ENCODE results near the gene MRPS22.
A peak's percentile ranks its signal among the peaks of the same experiment; 100 is the strongest.

The MRPS22 gene

GRCh38 chr3:139343895-139344856 lies at the start of gene MRPS22:
Gene MRPS22, plus strand, starts transcription at chr3:139344020. Its CDS starts 7 bp downstream, at chr3:139344027.
- peak; percentile 78 for DNase-seq (ENCODE audit: low read depth)

DNA sequence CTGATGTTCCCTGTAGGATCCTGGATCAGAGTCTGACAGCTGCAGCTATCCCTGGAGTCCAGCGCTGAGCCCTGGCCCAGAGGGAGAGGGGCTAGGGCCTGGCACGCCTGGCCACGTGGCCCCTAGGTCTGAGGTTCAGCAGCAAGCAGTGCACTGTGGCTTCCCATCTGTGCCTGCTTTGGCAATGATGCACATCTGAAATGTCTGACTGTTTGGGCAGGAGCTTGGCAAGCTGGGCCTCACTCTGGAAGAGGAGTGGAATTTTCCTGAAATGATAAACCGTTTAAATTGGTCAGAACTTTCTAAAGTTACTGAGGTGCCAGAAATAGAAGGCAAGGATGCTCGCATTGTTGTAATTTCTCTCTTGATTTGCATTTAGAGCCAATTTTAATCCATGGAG lies 48.8 kb upstream of the MRPS22 start:
- no peak for DNase-seq (ENCODE audit: low read depth)

GRCh38 chr3:139296141-139296718 lies 47.6 kb upstream of the MRPS22 start:
- DNase-seq (ENCODE audit: low read depth), result no peak

DNA sequence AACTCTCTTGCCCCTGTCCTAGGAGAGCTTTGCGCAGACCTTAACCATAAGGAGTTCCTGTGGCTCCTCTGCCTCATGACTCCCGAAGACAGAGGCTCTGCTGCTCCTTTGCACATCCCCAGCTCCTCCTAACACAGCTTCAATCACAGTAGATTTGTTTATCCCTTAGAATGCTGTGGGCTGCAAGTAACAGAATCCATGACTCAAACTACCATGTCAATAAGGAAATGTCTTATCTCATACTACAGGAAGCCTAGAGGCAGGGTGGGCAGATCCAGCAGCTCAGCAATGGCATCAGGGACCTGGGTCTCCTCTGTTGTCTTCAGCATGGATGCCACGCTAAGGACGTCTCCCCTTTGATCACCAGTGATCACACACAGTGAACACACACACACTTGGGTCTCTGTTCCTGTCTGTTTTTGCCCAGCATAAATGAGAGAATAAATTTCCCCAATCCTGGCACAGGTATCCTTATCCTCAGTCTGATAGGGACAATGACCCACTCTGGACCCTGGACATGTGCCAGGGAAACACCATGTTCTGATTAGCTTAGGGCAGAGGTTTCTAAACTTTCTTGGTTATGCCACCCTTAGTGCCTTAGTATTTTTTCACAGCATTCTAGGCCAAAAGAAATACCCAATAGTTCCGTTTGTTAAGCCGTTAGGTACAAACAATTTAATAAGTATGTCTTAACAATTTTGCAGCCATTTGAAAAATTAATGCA lies 46.1 kb upstream of the MRPS22 start:
- DNase-seq (ENCODE audit: low read depth), result no peak

DNA sequence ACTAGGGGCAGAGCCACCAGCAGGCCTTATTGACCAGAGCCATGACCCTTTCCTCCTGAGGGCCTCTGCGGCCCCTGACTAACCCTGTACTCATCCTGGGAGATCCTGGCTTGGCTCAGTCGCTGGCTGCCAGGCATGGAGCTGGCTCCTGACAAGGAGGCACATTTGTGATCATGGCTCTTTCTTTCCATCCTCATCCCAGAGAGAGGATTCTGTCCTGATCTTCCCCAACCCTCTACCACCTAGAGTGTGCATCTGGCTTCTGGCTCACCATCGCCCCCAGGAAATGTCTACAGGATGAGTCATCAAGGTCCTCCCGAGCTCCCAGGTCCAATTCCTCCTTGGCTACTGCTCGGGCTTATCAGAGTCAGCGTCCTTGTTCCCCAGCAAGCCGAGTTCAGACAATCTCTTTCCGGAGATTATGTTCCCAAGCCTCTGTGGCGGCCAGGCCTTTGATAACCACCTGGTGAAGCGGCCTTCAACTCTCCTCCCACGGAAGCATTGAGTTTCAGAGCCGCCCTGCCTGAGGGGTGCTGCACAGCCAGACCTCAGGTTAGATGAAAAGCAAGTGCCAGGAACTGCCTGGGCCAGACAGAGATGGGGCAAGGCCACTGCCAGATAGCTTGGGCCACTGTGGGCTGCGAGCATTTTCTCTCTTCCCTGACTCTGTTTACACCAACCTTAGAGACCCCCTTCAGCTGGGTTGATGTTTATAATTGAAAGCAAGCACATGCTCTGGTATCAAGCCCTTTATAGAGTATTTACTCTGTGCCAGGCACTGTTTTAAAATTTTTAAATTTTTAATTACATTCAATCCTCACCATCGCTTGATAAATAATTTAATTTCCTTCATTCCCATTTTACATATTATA lies 44.3 kb upstream of the MRPS22 start:
- no peak for DNase-seq (ENCODE audit: low read depth)

- DNase-seq (ENCODE audit: low read depth), result no peak
These were observed 43.4 kb upstream of the MRPS22 start for GRCh38 chr3:139300416-139300815.

DNA sequence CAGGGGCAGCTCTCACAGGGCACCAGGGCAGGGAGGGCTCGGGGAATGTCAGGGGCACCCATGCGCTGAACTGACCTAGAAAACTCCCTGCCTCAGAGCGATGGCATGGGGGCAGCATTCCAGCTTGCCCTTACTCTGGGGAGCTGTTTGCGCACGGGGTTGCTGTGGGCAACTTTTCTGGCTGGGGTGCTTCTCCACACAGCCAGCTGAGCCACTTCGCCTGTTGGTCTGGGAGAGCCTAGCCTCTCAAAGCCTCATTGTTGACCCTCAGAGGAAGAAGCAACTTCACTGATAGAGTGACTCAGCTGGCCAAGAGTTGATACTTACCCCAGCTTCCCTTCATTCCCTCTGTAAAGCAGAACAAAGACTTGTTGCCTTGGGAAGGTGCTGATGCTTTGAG lies 42.6 kb upstream of the MRPS22 start:
- DNase-seq (ENCODE audit: low read depth), result no peak

GRCh38 chr3:139301654-139302053 lies 42.2 kb upstream of the MRPS22 start:
- DNase-seq (ENCODE audit: low read depth), result no peak

- no peak for DNase-seq (ENCODE audit: low read depth)
These were observed 41.6 kb upstream of the MRPS22 start for GRCh38 chr3:139302084-139302800.

DNA sequence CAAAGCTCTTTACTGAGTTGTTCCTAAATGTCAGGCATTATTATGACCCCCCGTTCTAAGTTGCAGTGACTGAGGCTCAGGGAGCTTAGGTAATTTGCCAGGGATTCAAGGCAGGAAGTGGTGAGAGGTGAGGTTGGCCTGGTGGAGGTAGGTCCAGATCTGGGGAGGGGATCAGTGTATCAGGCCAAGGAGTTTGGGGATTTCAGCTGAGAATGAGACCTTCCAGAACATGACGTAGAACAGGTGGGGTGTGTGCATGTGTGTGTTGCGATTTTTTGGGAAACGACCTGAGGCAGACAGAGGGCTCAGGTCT lies 41.1 kb upstream of the MRPS22 start:
- DNase-seq (ENCODE audit: low read depth), result no peak

- no peak for DNase-seq (ENCODE audit: low read depth)
These were observed 40.6 kb upstream of the MRPS22 start for GRCh38 chr3:139303216-139303615.

DNA sequence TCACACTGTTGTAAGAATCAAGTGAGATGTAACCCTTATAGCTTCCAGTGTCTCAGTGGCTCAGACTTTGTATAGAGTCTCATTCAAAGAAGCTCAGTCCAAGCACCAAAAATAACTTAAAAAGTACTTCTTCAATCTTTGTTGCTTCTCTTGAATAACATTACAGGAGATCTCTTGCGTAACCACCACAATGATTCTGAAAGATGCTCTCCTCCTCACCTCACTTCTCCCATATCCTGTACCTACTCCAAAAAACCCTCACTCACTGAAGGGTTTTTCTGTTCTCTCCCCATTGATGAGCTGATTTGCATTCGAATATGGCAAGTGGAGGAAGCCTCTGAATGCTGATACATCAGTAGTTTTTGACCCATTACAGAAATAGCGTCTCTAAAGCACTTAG lies 39.4 kb upstream of the MRPS22 start:
- no peak for DNase-seq (ENCODE audit: low read depth)

- no peak for DNase-seq (ENCODE audit: low read depth)
These were observed 37.7 kb upstream of the MRPS22 start for GRCh38 chr3:139306078-139306477.

DNA sequence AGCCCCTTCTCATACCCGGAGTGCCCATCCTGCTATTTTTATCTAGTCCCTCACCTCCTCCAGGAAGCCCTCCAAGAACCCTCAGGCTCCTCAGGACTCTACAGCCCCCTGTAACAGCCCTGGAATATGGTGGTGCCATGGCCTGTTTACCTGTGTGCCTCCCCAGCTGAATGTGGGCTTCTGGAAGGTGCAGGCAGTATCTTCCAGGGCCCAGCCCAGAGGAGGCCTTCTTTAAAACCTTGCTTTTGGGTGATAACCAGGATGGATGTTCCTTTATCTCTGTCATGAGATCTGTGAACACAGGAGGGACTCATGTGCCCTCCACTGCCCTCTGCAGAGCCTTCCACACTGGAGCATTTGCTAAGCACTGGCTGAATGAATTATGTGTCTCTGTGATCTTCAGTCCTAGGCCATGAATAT lies 36.7 kb upstream of the MRPS22 start:
- DNase-seq (ENCODE audit: low read depth), result no peak

GRCh38 chr3:139307601-139308555 lies 35.9 kb upstream of the MRPS22 start:
- DNase-seq (ENCODE audit: low read depth), result no peak

- no peak for DNase-seq (ENCODE audit: low read depth)
These were observed 35.3 kb upstream of the MRPS22 start for GRCh38 chr3:139308560-139308959.

DNA sequence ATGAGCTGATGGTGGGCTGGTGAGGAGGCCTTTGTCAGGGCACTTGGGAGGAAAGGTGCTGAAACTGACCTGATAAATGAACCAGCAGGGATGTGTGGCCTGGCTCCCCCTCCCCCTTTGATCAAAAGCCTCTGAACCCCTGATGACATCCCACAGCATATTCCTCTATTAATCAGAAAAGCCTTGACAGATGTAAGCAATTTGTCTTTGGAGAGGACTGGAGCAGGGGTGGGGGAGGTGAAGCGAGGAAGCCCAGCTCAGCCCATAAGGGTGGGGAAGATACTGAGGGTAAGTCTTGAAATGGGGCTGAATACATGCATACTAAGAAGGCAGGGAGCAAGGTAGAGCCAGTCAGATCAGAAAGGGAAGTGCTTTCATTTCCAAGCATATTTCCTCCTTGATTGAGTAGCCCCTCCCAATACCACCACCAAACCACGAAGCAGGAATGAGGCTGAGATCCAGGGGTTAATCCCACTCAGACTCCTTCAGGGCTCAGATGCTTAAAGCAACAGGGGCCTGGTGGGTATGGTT lies 34.7 kb upstream of the MRPS22 start:
- DNase-seq (ENCODE audit: low read depth), result no peak

DNA sequence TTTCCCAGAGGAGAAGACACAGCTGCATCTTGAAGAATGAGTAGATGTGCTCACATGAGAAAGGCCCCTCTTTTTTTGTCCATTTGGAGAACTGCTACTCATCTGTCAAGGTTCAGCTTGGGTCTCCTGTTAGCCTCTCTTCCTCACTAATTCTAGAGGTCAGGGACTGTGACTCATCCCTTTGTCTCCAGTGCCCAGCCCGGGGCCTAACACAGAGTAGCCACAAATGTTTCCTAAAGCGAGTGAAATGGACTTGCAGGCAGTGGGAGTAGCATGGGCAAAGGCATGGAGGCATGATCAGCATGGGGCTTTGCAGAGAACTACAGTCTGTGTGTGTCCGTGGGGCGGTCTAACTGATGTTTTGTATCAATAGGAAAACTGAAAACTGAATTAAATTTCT lies 33.9 kb upstream of the MRPS22 start:
- DNase-seq (ENCODE audit: low read depth), result no peak

DNA sequence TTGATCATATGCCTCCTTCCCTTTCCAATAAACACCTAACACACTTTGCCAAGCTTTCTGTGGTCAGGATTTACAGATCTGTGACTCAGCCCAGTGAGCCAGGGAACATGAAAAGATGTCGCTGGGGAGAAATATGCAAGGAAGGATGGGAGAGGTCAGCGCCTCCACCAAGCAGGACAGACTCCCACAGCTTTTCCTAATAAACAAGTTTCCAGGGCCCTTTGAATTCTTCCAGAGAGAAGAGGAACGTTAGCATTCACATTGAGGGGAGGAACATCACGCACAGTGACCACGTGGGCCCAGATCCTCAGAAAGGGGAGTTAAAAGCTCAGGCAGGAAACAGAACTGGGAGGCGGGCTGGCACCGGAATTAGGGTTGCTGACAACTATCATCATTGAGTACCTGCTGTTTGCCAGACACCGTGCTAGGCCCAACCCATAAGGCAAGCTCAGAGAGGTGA lies 33.3 kb upstream of the MRPS22 start:
- no peak for DNase-seq (ENCODE audit: low read depth)

- no peak for DNase-seq (ENCODE audit: low read depth)
These were observed 32.3 kb upstream of the MRPS22 start for GRCh38 chr3:139311557-139311956.

Measured in activated T-cell treated with anti-CD3 and anti-CD28 coated beads for 24 hours (primary cell).